ENCODE measurements around the gene ATG16L2. TPM values are rescaled to one million over a fixed set of nuclear protein-coding genes. Genes with fewer than 3 reads are reported as not detected.
"Not testable (repeated sequence)": the region's sequence is repeated elsewhere in the genome, so short reads cannot be mapped to it uniquely, and the experiment has no call there.

The ATG16L2 gene
- total RNA-seq, 1 donor from 2014 or later, result 24.5 TPM

DNA sequence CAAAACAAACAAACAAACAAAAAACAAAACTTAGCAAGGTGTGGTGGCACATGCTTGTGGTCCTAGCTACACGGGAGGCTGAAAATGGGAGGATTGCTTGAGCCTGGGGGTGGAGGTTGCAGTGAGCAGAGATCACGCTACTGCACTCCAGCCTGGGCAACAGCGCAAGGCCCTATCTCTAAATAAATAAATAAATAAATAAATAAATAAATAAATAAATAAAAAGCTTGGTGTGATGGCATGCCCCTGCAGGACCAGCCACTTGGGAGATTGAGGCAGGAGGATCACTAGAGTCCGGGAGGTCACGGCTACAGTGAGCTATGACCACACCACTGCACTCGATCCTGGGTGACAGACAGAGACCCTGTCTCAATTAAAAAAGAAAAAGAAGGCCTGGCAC lies 11.4 kb upstream of the ATG16L2 start:
- H3K27ac Mint-ChIP-seq (ENCODE audit: unreplicated experiment), result no peak overlapping the region
- H3K36me3 Mint-ChIP-seq (ENCODE audit: low read depth), result no peaks in the 10 kb centered on the region
- TF ChIP-seq, protein P1, sequence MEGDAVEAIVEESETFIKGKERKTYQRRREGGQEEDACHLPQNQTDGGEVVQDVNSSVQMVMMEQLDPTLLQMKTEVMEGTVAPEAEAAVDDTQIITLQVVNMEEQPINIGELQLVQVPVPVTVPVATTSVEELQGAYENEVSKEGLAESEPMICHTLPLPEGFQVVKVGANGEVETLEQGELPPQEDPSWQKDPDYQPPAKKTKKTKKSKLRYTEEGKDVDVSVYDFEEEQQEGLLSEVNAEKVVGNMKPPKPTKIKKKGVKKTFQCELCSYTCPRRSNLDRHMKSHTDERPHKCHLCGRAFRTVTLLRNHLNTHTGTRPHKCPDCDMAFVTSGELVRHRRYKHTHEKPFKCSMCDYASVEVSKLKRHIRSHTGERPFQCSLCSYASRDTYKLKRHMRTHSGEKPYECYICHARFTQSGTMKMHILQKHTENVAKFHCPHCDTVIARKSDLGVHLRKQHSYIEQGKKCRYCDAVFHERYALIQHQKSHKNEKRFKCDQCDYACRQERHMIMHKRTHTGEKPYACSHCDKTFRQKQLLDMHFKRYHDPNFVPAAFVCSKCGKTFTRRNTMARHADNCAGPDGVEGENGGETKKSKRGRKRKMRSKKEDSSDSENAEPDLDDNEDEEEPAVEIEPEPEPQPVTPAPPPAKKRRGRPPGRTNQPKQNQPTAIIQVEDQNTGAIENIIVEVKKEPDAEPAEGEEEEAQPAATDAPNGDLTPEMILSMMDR (conservative IDR thresholded peaks at IDR 0.05), result no peak

DNA sequence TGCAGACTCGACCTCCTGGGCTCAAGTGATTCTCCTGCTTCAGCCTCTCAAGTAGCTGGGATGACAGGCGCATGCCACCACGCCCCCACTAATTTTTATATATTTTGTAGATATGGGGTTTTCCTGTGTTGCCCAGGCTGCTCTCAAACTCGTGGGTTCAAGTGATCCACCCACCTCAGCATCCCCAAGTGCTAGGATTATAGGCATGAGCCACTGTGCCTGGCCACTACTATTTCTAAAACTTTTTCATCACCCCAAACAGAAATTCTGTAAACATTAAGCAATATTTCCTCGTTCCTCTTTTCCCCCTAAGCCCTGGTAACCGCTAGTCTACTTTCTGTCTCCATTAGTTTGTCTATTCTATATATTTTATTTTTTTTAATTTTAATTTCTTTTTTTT lies 9.0 kb upstream of the ATG16L2 start:
- Mint-ChIP-seq H3K27me3 (ENCODE audit: low read depth) (no peaks in the 10 kb centered on the region), H3K4me1 (no peaks in the 10 kb centered on the region), H3K4me3 (no peak overlapping the region), H3K36me3 (ENCODE audit: low read depth) (no peaks in the 10 kb centered on the region), H3K27ac (ENCODE audit: unreplicated experiment) (no peak overlapping the region), H3K9me3 (no peaks in the 10 kb centered on the region)
- TF ChIP-seq, protein P1 (conservative IDR thresholded peaks at IDR 0.05), result no peak
- DNase-seq (ENCODE audit: low read depth, low spot score), result no peak

More for the DNA sequence above, 11.4 kb upstream of the ATG16L2 start:
- H3K27me3 Mint-ChIP-seq (ENCODE audit: low read depth), result no peaks in the 10 kb centered on the region
- no peaks in the 10 kb centered on the region for H3K9me3 Mint-ChIP-seq
- no peak overlapping the region for H3K4me3 Mint-ChIP-seq
- no peak for DNase-seq (ENCODE audit: low read depth, low spot score)
- H3K4me1 Mint-ChIP-seq, result no peaks in the 10 kb centered on the region

DNA sequence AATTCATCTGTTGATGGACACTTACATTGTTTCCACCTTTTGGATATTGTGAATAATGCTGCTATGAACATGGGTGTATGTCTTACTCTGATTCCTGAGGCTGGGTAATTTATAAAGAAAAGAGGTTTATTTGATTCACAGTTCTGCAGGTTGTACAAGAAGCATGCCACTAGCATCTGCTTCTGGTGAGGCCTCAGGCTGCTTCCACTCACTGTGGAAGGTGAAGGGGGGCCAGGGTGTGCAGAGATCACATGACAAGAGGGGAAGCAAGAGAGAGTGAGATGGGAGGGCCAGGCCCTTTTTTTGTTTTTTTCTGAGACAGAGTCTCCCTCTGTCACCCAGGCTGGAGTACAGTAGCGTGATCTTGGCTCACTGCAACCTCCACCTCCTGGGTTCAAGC lies 7.8 kb upstream of the ATG16L2 start:
- H3K36me3 Mint-ChIP-seq (ENCODE audit: low read depth); H3K9me3 Mint-ChIP-seq; DNase-seq (ENCODE audit: low read depth, low spot score); H3K4me1 Mint-ChIP-seq; H3K27ac Mint-ChIP-seq (ENCODE audit: unreplicated experiment); H3K27me3 Mint-ChIP-seq (ENCODE audit: low read depth); H3K4me3 Mint-ChIP-seq: not testable (repeated sequence)

- no peaks in the 10 kb centered on the region for H3K27me3 Mint-ChIP-seq (ENCODE audit: low read depth)
- no peaks in the 10 kb centered on the region for H3K36me3 Mint-ChIP-seq (ENCODE audit: low read depth)
- no peak overlapping the region for H3K27ac Mint-ChIP-seq (ENCODE audit: unreplicated experiment)
- peaks cover 8% of the 10 kb centered on the region for H3K4me1 Mint-ChIP-seq
- DNase-seq (ENCODE audit: low read depth, low spot score), result no peak
- H3K4me3 Mint-ChIP-seq, result no peak overlapping the region
- no peaks in the 10 kb centered on the region for H3K9me3 Mint-ChIP-seq
- TF ChIP-seq, protein P1 (conservative IDR thresholded peaks at IDR 0.05), result no peak
These were observed 7.1 kb upstream of the ATG16L2 start for GRCh38 chr11:72807021-72807693.

DNA sequence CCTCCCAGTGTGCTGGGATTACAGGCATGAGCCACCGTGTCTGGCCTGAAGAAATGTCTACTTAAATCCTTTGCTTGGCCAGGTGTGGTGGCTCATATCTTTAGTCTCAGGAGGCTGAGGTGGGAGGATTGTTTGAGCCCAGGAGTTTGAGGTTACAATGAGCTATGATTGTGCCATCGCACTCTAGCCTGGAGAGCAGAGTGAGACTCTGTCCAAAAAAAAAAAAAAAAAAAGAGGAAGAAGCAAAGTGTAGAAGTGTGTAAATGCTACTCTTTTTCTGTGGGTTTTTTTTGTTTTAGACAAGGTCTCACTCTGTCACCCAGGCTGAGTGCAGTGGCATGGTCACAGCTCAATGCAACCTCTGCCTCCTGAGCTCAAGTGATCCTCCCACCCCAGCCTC lies 6.4 kb upstream of the ATG16L2 start:
- Mint-ChIP-seq H3K36me3 (ENCODE audit: low read depth) (peaks cover 1% of the 10 kb centered on the region), H3K9me3 (no peaks in the 10 kb centered on the region), H3K4me1 (peaks cover 12% of the 10 kb centered on the region), H3K27ac (ENCODE audit: unreplicated experiment) (no peak overlapping the region), H3K27me3 (ENCODE audit: low read depth) (no peaks in the 10 kb centered on the region), H3K4me3 (no peak overlapping the region)
- DNase-seq (ENCODE audit: low read depth, low spot score), result no peak
- TF ChIP-seq, protein P1 (conservative IDR thresholded peaks at IDR 0.05), result no peak

DNA sequence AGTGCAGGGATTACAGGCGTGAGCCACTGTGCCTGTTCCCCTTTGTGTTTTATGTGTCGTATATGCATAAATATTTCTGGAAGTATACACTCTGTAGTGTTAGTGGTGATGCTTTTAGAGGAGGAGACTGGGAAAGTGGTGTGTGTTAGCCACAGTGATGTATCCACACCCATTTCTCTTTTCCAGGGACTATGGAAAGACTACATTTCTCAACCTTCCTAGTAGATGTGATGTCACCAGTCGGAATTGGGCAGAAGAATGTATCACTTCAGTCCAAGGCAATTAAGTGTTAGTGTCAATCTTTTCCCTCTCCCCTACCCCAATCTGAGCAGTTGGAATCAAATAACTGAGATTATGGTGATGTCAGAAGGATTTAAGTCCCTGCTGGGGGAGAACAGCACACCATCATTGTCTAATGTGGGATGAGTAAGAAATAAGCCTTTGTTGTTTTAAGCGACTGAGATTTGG lies 5.8 kb upstream of the ATG16L2 start:
- no peaks in the 10 kb centered on the region for H3K27me3 Mint-ChIP-seq (ENCODE audit: low read depth)
- no peak for DNase-seq (ENCODE audit: low read depth, low spot score)
- peaks cover 3% of the 10 kb centered on the region for H3K36me3 Mint-ChIP-seq (ENCODE audit: low read depth)
- no peak overlapping the region for H3K27ac Mint-ChIP-seq (ENCODE audit: unreplicated experiment)
- peaks cover 18% of the 10 kb centered on the region for H3K4me1 Mint-ChIP-seq
- TF ChIP-seq, protein P1 (conservative IDR thresholded peaks at IDR 0.05), result no peak
- no peaks in the 10 kb centered on the region for H3K9me3 Mint-ChIP-seq
- H3K4me3 Mint-ChIP-seq, result no peak overlapping the region

DNA sequence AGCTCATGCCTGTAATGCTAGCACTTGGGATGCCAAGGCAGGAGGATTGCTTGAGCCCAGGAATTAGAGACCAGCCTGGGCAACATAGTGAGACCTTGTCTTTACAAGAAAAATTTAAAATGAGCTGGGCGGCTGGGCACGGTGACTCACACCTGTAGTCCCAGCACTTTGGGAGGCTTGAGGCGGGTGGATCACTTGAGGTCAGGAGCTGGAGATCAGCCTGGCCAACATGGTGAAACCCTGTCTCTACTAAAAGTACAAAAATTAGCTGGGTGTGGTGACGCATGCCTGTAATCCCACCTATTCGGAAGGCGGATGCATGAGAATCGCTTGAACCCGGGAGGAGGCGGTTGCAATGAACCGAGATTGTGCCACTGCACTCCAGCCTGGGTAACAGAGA lies 2.5 kb upstream of the ATG16L2 start:
- not testable (repeated sequence) for H3K36me3 Mint-ChIP-seq (ENCODE audit: low read depth); H3K27me3 Mint-ChIP-seq (ENCODE audit: low read depth); DNase-seq (ENCODE audit: low read depth, low spot score); H3K9me3 Mint-ChIP-seq; H3K27ac Mint-ChIP-seq (ENCODE audit: unreplicated experiment)
- Mint-ChIP-seq H3K4me3 (peak overlapping the region; percentile 67), H3K4me1 (peaks cover 30% of the 10 kb centered on the region)

Measured in neural crest cell (in vitro differentiated cells).